Upper lobe of left lung (tissue), 6 donors: Measurements from ENCODE around the gene JOSD1. TPM values are rescaled to one million over a fixed set of nuclear protein-coding genes. Genes with fewer than 3 reads are reported as not detected.

ENCODE experiments used
- ATAC-seq, 2 donors: fragments of 200-7000 bp; cut with Tn5 transposase; one replicate each; pipeline ENCODE4 v1.9.1; 2022; ENCODE audit warnings: mild to moderate bottlenecking in 2 of 2, moderate library complexity in 2 of 2; ENCODE audit not compliant: low FRiP score in 2 of 2
- DNase-seq, 2 donors: peaks; one replicate each; pipeline ENCODE4 v3.0.0-alpha.2; 2019 to 2020
- H3K27ac ChIP-seq, 4 donors: fragments of 200-600 bp; sonication (generic); one replicate each; pipeline ENCODE4 v1.5.1; 2016 to 2019
- H3K27me3 ChIP-seq, 4 donors: fragments of 200-600 bp; sonication (generic); one replicate each; pipeline ENCODE4 v1.5.1; 2017 to 2019
- H3K36me3 ChIP-seq, 4 donors: fragments of 200-600 bp; sonication (generic); one replicate each; pipeline ENCODE4 v1.5.1; 2016 to 2019
- H3K4me1 ChIP-seq, 4 donors: fragments of 200-600 bp; sonication (generic); one replicate each; pipeline ENCODE4 v1.5.1; 2018 to 2019
- H3K4me3 ChIP-seq, 4 donors: fragments of 200-600 bp; sonication (generic); one replicate each; pipeline ENCODE4 v1.5.1; 2017 to 2019; ENCODE audit warnings: mild to moderate bottlenecking in 2 of 4, moderate library complexity in 1 of 4
- H3K9me3 ChIP-seq, 4 donors: fragments of 200-600 bp; sonication (generic); one replicate each; pipeline ENCODE4 v1.5.1; 2018 to 2019
- EP300 ChIP-seq, 4 donors: sonication (generic); formaldehyde crosslinking; IDR thresholded peaks; one replicate each; pipeline ENCODE4 v1.5.1; 2017; ENCODE audit warnings: antibody characterized with exemption in 4 of 4, control low read depth in 2 of 4
- POLR2A ChIP-seq, 4 donors: fragments of 450-650 bp; IDR thresholded peaks; one replicate each; pipeline ENCODE4 v1.5.1; 2016 to 2017; ENCODE audit warnings: antibody characterized with exemption in 4 of 4, mild to moderate bottlenecking in 2 of 4
- POLR2AphosphoS5 ChIP-seq, 2 donors: sonication (generic); formaldehyde crosslinking; IDR thresholded peaks; one replicate each; pipeline ENCODE4 v1.5.1; 2017; ENCODE audit warnings: antibody characterized with exemption in 2 of 2
- WGBS, 2 donors: methylation state at CpG; one replicate each; pipeline ENCODE4 v1.1.5; 2017 to 2018; 5-methylcytosine and 5-hydroxymethylcytosine counted together
- total RNA-seq, 6 donors: library from RNA; depleted of rRNA in 4 of 6; stranded (reverse); fragments of >200 nt in 4 of 6; gene quantifications; one replicate each; pipeline versions ENCODE4 v1.1.0 to v1.2.1, GENCODE V29; 2016 to 2021
- TF ChIP-seq, protein P1 (sequence below), 6 experiments: fragments of 450-650 bp in 4 of 6; fragments of 200-600 bp in 2 of 6; sonication (generic) in 2 of 6; IDR thresholded peaks; one replicate each; pipeline ENCODE4 v1.5.1; 2016 to 2019; ENCODE audit warnings: antibody characterized with exemption in 6 of 6
- donor health status: DM: no; HTN: no; CAD: no; lungs with moderate emphysema.
- donor health status: DM: no; HTN: yes; CAD: no; lungs with severe emphysema.

JOSD1 gene
- total RNA-seq, 6 donors from 2014 or later: 47.1 to 84.8 (median 67.3) TPM

DNA sequence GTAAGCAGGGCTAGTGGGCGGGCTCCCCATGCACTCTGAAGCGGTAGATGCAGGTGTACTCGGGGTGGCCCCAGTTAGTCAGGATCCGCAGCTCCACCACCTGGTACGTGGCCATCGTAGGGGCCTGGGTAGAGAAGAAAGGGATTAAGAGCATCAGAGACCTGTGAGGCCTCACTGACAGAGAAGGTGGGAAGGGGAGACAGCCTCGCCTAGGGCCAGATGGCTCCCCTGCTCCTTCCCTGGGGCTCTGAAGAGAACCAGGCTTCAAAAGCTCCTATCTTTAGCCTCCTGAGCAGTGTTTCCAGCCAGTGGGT, 35.5 kb upstream of the JOSD1 start:
- Histone ChIP-seq H3K27ac (no peak overlapping the region), H3K4me1 (peaks cover 15 to 31% (median 22%) of the 10 kb centered on the region in 4 donors), H3K36me3 (peaks cover 41 to 100% (median 79%) of the 10 kb centered on the region in 4 donors), H3K9me3 (no peaks in the 10 kb centered on the region), H3K27me3 (no peaks in the 10 kb centered on the region), H3K4me3 (no peak overlapping the region)
- DNase-seq: no peak
- ATAC-seq: no peak
- TF ChIP-seq, protein P1, sequence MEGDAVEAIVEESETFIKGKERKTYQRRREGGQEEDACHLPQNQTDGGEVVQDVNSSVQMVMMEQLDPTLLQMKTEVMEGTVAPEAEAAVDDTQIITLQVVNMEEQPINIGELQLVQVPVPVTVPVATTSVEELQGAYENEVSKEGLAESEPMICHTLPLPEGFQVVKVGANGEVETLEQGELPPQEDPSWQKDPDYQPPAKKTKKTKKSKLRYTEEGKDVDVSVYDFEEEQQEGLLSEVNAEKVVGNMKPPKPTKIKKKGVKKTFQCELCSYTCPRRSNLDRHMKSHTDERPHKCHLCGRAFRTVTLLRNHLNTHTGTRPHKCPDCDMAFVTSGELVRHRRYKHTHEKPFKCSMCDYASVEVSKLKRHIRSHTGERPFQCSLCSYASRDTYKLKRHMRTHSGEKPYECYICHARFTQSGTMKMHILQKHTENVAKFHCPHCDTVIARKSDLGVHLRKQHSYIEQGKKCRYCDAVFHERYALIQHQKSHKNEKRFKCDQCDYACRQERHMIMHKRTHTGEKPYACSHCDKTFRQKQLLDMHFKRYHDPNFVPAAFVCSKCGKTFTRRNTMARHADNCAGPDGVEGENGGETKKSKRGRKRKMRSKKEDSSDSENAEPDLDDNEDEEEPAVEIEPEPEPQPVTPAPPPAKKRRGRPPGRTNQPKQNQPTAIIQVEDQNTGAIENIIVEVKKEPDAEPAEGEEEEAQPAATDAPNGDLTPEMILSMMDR (IDR thresholded peaks at IDR 0.05): no peak
- no peak for TF ChIP-seq EP300 (IDR thresholded peaks at IDR 0.05)
- TF ChIP-seq POLR2A (IDR thresholded peaks at IDR 0.05): no peak
- TF ChIP-seq POLR2AphosphoS5 (IDR thresholded peaks at IDR 0.05): no peak
- WGBS, 2 donors: 88 to 94% methylated on average over 6 to 7 of the region's 7 CpGs

DNA sequence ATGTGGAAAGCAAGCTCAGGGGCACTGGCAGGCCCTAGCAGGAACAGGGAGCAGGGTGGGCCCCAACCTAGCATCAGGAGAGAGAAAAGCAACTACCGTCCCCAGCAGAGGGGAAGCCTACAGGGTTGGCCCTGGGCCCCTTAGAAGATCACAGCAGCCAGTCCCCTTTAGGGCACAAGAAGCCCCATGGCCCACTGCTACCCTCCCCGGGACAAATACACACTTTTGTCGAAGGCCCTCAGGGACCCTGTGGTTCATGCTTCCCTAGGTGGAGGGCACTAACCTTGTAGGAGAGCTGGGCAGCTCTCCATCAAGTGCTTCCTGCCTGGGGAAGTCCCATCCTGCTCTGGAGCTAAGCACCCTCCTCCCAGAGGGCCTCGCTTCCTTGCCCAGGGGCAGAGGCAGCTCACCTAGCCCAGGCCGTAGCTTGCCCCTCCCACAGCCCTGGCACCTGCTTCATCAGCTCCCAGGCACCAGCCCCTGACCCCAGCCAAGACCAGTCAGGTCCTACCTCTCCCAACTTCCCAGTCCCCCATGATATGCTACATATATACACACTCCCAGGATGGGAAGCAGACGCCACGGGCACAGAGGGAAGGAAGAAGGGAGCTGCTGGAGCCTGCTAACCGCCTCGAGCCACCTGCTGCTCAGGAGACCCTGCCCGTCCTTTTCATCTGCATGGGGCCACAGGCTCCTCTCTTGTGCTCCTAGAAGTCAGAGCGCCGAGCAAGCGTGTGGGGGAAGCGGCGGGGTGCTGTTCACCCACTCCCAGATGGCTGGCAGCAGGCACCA, 34.9 kb upstream of the JOSD1 start:
- ATAC-seq (peak; percentile 2 to 12), DNase-seq (peak in 1 of 2 donors; percentile 71)
- H3K9me3 ChIP-seq: no peaks in the 10 kb centered on the region
- no peaks in the 10 kb centered on the region for H3K27me3 ChIP-seq
- H3K36me3 ChIP-seq: peaks cover 35 to 100% (median 79%) of the 10 kb centered on the region in 4 donors
- no peak for TF ChIP-seq POLR2AphosphoS5 (IDR thresholded peaks at IDR 0.05)
- TF ChIP-seq, protein P1 (IDR thresholded peaks at IDR 0.05): no peak
- no peak for TF ChIP-seq POLR2A (IDR thresholded peaks at IDR 0.05)
- TF ChIP-seq EP300 (IDR thresholded peaks at IDR 0.05): no peak
- WGBS, 2 donors: 79% methylated on average over 10 to 15 of the region's 15 CpGs
- H3K4me1 ChIP-seq: peaks cover 15 to 31% (median 22%) of the 10 kb centered on the region in 4 donors
- H3K4me3 ChIP-seq: no peak overlapping the region
- peak overlapping the region in 3 of 4 donors; percentile 2 to 53 (median 35) for H3K27ac ChIP-seq

DNA sequence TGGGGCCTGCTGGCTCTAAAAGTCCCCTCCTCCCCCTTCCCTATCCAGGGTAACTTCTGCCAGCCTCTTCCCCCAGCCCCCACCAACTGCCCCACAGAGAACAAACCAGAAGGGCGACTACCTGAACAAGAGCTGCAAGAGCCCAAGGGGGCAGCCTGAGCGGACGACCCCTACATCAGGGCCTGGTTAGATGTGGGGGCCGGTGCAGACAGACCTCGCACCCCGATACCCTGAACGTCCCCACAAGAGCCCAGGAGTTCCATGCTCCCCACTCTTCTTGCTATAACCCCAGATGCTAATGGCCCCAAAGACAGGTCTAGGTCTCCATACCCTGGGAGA, 34.4 kb upstream of the JOSD1 start:
- peaks cover 15 to 31% (median 22%) of the 10 kb centered on the region in 4 donors for H3K4me1 ChIP-seq
- peaks cover 30 to 100% (median 79%) of the 10 kb centered on the region in 4 donors for H3K36me3 ChIP-seq
- ATAC-seq (no peak), DNase-seq (no peak)
- H3K4me3 ChIP-seq: no peak overlapping the region
- H3K27ac ChIP-seq: peak overlapping the region in 3 of 4 donors; percentile 2 to 53 (median 35)
- WGBS, 2 donors: 93% methylated on average over 7 of the region's 7 CpGs; no CpG with 5 or more reads in 1 of the 2 donors
- H3K9me3 ChIP-seq: no peaks in the 10 kb centered on the region
- TF ChIP-seq POLR2A (IDR thresholded peaks at IDR 0.05): no peak
- TF ChIP-seq, protein P1 (IDR thresholded peaks at IDR 0.05): no peak
- no peak for TF ChIP-seq POLR2AphosphoS5 (IDR thresholded peaks at IDR 0.05)
- TF ChIP-seq EP300 (IDR thresholded peaks at IDR 0.05): no peak
- no peaks in the 10 kb centered on the region for H3K27me3 ChIP-seq

DNA sequence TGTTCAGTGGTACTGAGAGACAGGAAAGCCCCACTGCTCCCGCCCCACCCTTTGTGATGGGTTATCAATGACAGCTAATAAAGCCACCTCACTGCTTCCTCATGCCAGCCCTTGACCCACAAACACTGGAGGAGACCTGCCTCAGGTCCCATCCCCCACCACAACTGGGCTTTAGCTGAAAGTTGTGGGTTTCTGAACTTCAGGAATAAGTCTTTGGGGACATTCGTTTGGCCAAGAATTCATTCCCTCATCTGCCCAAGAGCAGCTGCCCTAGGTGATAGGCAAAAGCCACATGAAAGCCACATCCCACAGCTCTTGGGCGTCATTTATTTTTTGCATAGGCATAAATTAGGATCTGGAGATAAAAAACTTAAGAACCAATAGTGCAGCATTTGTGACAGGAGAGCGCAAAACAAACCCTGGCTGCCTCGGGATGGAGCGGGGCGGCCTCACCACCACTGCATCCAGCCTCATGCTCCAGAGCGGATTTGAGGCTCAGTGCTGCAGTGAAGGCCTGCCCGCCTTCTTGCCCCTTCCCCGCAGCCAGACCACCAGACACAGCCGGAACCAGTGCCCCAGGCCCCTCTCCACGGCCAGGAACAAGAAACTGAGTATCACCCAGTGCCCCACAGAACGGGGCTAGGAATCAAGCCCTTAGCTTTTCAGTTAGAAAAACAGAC, 33.8 kb upstream of the JOSD1 start:
- 83 to 89% methylated on average over 12 to 13 of the region's 13 CpGs for WGBS, 2 donors
- DNase-seq: no peak
- no peak for ATAC-seq

More for the DNA sequence above, 33.8 kb upstream of the JOSD1 start:
- Histone ChIP-seq H3K9me3 (no peaks in the 10 kb centered on the region), H3K36me3 (peaks cover 26 to 100% (median 79%) of the 10 kb centered on the region in 4 donors), H3K27me3 (no peaks in the 10 kb centered on the region), H3K4me1 (peaks cover 15 to 31% (median 22%) of the 10 kb centered on the region in 4 donors), H3K4me3 (no peak overlapping the region), H3K27ac (peak overlapping the region in 3 of 4 donors; percentile 50 to 65 (median 63))
- TF ChIP-seq EP300 (IDR thresholded peaks at IDR 0.05) (no peak), POLR2A (IDR thresholded peaks at IDR 0.05) (no peak)
- TF ChIP-seq, protein P1 (IDR thresholded peaks at IDR 0.05): no peak
